ENCODE results near the gene RFX4. TPM values are rescaled to one million over a fixed set of nuclear protein-coding genes. Genes with fewer than 3 reads are reported as not detected.

RFX4 gene
- total RNA-seq, 1 experiment from 2014 or later = not detected

DNA sequence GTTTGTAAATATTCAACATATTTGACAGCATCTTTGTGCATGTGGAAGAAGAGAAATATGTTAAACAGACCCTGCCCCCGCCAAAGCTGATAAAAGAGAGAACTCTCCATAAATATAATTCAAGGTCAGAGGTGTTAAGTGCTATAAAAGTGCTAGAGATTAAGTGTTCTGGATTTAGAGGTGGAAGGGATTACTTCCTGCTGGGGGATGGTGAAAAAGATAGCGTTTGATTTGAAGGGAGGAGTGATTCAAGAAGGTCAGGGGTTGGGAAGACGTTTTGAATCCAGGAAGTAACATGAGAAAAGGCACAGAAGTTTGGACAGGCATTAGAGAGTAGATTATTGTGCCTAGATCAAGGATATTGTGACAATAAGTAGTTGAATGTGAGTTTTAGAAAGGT lies 221.9 kb downstream of the RFX4 start:
- Mint-ChIP-seq H3K9me3 (ENCODE audit: low read depth, unreplicated experiment) (no peaks in the 10 kb centered on the region), H3K4me3 (ENCODE audit: low read depth, unreplicated experiment) (no peak overlapping the region), H3K4me1 (ENCODE audit: low read depth, unreplicated experiment) (peaks cover 10% of the 10 kb centered on the region), H3K36me3 (ENCODE audit: insufficient read depth, unreplicated experiment) (peaks cover 10% of the 10 kb centered on the region), H3K27me3 (ENCODE audit: unreplicated experiment) (no peaks in the 10 kb centered on the region), H3K27ac (ENCODE audit: unreplicated experiment) (no peak overlapping the region)
- CTCF ChIA-PET = no interaction called here
- intact Hi-C loops (cut with micrococcal nuclease; ENCODE audit: unreplicated experiment) = no loop called here
- TF ChIP-seq, protein P1, sequence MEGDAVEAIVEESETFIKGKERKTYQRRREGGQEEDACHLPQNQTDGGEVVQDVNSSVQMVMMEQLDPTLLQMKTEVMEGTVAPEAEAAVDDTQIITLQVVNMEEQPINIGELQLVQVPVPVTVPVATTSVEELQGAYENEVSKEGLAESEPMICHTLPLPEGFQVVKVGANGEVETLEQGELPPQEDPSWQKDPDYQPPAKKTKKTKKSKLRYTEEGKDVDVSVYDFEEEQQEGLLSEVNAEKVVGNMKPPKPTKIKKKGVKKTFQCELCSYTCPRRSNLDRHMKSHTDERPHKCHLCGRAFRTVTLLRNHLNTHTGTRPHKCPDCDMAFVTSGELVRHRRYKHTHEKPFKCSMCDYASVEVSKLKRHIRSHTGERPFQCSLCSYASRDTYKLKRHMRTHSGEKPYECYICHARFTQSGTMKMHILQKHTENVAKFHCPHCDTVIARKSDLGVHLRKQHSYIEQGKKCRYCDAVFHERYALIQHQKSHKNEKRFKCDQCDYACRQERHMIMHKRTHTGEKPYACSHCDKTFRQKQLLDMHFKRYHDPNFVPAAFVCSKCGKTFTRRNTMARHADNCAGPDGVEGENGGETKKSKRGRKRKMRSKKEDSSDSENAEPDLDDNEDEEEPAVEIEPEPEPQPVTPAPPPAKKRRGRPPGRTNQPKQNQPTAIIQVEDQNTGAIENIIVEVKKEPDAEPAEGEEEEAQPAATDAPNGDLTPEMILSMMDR (IDR thresholded peaks at IDR 0.05; ENCODE audit: unreplicated experiment) = no peak
- no TSS peak for BruUV-seq (replicated peaks)
- DNase-seq = no peak

Other genes starting within 250 kb of the RFX4 start
- gene POLR3B, start 225.3 kb upstream of the RFX4 start, total RNA-seq (2022) = 13.6 and 13.9 TPM in 2 replicates
- 28.5 and 30.9 TPM in 2 replicates for gene RIC8B, start 191.7 kb downstream of the RFX4 start, total RNA-seq (2022)

Data from Calu3 (cell line).